PC-3 (cell line): ENCODE data around the gene MT1B.

Experiments used
- CTCF ChIP-seq: fragments of 300-600 bp; sonication (generic); conservative IDR thresholded peaks from 2 replicates; pipeline ENCODE4 v1.5.1; 2017; ENCODE audit warnings: antibody characterized with exemption, low read depth, mild to moderate bottlenecking, low read length
- EZH2 ChIP-seq: fragments of 300-600 bp; sonication (generic); IDR thresholded peaks from one replicate; pipeline ENCODE4 v1.6.1; 2017; ENCODE audit warnings: antibody characterized with exemption, mild to moderate bottlenecking, low read length; ENCODE audit not compliant: unreplicated experiment

GRCh38 chr16:56615353-56615752 is 36.3 kb upstream of the MT1B start:
- TF ChIP-seq CTCF: no peak
- no peak for TF ChIP-seq EZH2
